HG03439 (cell line): ENCODE data around the gene RERG.

Experiments
- ATAC-seq: cut with Tn5 transposase; IDR thresholded peaks from one replicate; pipeline ENCODE4 v1.9.1; 2021; ENCODE audit warnings: mild to moderate bottlenecking, moderate library complexity; ENCODE audit not compliant: unreplicated experiment

Gene RERG

GRCh38 chr12:15220915-15221885 is at the start of gene RERG:
TSS of gene RERG (minus strand) at chr12:15221417. CDS start at chr12:15217489, 3,928 bp downstream.
- peak; percentile 93 for ATAC-seq

- ATAC-seq = no peak
These were observed 49.4 kb upstream of the RERG start for GRCh38 chr12:15270591-15270990.

- ATAC-seq = no peak
These were observed 47.8 kb upstream of the RERG start for GRCh38 chr12:15268927-15269552.

DNA sequence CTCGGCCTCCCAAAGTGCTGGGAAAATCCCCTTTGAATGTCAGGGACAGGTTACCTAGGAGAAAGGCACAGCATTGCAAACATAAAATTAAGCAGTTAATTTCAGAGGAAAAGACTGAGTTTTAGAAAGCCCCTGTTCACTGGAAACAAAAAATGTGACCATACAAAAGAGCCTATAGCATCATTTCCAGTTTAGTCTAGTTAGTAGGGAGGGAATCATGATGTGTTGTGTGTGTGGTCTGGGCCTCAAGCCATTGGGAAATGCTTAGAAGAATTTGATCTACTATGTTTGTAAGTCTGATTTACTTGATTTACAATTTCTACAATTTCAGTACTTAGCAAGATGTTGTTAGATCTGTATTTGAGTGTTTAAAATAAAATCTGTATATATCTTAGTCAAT is 47.1 kb upstream of the RERG start:
- no peak for ATAC-seq

DNA sequence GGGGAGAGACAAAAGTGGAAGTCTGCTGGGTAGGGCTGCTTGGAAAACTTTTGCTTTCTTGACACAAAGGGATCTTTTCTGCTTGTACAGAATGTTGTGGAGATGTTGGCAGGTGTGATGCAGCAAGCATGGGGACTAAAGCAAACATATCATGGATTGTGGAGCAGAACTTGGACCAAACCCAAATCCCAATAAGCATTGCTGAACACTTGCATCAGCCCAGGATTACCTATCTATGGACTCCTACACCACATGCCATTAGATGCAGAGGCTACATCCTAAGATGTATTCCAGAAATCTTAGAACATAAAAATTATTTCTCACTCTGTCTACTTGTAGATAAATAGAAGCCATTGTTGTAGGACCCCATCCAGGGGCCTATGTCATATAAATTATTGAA is 44.7 kb upstream of the RERG start:
- no peak for ATAC-seq

DNA sequence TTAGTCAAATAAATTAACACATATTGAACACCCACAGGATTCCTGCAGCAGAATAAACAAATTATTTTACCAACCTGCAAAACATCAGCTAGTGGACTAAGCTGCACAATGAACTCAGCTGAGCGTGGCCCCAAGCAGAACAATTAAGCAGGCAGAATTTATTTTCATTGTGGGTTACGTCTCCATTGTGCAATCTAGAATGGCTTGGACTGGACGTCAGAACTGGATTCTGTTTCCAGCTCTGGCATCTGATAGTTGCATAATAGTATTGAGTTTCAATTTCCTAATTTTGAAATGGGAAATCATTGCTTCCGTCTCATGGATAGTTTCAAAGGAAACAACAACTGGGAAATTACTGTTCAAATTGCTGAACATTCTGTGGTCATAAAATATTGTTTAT is 35.5 kb upstream of the RERG start:
- no peak for ATAC-seq

DNA sequence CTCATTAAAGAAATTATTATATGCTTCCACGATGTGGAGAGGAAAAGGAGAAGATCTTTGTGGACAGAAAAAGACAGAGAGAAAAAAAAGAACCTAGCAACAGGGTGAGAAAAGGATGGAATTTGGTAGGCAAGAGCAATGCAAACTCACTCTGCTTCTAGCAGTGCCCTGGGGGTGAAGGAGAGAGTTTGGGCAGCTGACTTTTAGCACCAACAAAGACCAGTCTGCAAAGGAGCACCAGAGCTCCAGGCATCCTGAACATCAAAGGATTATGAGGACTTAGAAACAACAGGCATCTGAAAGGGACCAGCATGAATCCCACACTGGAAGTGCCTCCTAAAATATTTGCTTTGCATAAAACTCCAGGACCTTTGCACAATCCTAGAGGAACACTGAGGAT is 32.8 kb upstream of the RERG start:
- no peak for ATAC-seq

DNA sequence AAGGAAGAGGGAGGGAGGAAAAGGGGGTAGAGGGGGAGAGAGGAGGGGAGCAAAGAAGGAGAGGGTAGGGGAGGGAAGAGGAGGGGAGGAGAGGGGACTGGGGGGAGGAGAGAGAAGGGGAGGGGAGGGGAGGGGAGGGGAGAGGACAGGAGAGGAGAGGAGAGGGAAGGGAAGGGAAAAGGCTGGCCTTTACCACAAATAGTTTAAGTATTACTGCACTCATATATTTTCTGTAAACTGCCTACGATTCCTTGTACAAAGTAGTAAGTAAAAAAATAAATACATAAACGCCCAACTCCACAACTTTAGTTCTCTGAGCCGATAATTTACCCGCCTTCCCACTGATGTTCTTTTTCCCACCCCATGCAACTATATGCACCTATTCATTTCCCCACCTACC is 23.7 kb upstream of the RERG start:
- no peak for ATAC-seq

- no peak for ATAC-seq
These were observed 23.1 kb upstream of the RERG start for GRCh38 chr12:15244341-15244740.

DNA sequence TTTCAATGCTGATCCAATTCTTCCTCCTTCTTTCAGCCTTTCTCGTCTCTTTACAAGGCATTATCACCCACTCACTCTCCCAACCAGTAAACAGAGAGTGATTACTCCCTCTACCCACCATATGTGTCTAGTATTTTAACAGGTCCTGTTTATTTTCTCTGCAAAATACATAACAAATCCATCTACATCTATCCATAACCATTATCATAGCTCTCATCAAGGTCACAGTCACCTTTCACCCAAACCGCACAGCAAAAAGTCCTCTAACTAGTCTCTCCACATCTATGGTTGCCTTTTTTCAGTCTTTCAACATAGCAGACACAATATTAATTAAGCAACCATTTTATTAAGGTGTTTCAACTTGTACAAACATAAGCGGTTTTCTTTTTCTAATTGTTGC is 21.9 kb upstream of the RERG start:
- ATAC-seq = no peak

DNA sequence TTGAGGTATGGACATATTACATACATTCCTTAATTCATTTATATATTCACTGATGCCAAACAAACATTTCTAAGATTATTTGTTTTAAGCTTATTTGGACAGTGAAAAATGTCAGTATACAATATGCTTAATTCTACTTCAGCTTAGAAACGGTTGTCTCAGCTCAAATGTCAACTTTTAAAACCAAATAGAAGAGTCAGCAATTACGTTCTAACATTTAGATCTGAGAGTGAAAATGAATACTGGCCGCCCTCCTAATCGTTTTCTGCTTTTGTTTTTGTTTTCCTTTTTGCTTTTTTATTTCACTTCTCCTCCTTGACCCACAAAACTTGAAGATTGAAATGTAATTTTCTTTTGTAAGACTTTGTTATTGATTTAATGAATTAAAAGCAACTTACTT is 19.7 kb upstream of the RERG start:
- ATAC-seq = no peak

GRCh38 chr12:15234508-15234907 is 13.3 kb upstream of the RERG start:
- ATAC-seq = no peak

DNA sequence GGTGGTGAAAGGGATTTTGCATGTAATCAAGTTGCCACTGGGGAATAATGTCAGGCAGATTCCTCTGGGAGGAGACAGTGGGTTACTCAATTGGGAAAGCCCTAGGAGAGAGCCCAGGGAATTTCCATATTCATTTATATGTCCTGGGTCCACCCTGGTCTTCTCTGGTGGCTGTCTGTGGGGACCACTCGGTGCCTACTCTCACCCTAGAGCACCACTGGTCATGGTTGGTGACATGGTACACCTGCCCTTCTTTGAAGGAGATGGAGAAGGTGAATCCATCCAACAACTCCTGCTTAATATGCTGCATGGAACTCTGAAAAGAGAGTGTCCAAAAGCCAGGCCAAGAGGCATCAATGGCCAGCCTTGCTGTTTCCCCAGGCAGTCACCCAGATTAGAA is 12.8 kb upstream of the RERG start:
- no peak for ATAC-seq

- no peak for ATAC-seq
These were observed 11.7 kb upstream of the RERG start for GRCh38 chr12:15232959-15233358.

- ATAC-seq = no peak
These were observed 10.3 kb upstream of the RERG start for GRCh38 chr12:15231493-15231892.

DNA sequence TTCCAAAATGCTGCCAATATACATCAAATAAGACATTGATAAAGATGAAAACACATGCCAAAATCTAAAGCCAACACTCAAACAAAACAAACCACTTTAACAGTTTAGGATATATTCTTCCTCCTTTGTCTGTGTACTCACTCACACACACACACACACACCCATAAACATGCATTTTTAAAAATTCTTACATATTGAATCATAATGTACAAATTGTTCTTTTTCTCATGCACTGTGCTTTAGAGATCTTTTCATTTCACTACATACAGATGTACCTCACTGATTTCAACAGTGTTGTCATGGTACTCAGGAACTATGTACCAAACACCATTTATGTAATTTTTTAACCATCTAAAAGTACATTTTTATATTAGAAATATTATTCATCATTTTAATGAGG is 9.5 kb upstream of the RERG start:
- ATAC-seq = no peak

- no peak for ATAC-seq
These were observed 8.9 kb upstream of the RERG start for GRCh38 chr12:15230137-15230536.

GRCh38 chr12:15227004-15227679 is 5.9 kb upstream of the RERG start:
- ATAC-seq = peak; percentile 50

DNA sequence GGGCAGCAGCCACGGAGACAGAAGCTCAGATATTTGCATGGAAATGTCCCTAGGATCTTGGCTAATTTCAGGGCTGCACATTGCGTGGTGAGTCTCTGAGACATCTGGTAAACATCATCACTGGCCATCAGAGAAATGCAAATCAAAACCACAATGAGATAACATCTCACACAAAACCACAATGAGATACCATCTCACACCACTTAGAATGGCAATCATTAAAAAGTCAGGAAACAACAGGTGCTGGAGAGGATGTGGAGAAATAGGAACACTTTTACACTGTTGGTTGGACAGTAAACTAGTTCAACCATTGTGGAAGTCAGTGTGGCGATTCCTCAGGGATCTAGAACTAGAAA is 4.6 kb upstream of the RERG start:
- peak; percentile 55 for ATAC-seq

DNA sequence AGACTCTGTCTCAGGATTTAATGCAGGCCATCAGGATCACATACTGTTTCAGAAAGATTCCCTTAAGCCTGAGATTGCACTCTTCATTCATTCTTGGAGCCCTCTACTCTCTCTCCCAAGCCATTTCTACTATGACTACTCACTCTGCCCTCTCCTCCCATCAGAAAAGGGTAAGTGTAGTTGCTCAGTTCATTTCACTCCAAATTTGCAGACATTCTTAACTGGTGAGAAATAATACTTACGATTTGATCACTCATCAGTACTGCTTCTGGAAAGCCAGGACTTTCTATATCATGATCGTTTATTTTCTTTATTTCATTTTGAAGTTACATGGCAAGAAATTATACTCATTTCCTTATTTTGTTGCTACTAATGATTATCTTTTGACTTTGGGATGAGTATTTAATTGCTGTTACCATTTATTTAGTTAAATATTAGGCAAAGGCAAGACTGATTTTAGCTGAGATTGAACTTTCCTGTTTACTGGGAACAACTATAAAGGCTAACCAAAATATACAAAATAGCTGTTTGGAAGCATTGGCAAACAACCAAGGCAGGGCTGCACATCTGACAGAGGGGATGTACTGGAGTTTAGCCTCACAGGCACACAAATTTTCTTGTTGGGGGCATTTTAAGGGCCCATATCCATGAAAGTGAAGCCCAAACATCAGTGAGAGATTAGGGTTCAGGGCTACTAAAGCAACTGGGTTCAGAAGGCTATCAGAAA is 4.1 kb upstream of the RERG start:
- no peak for ATAC-seq

- ATAC-seq = no peak
These were observed 1.0 kb upstream of the RERG start for GRCh38 chr12:15222219-15222618.
